IPS-18a (cell line): ENCODE measurements around the gene LDB2.

Experiments
- H3K27ac ChIP-seq: one replicate; pipeline ENCODE4 v1.5.1; 2013; ENCODE audit warnings: low read length
- H3K27me3 ChIP-seq: one replicate; pipeline ENCODE4 v1.6.1; 2013; ENCODE audit warnings: mild to moderate bottlenecking, low read length; ENCODE audit not compliant: control insufficient read depth, insufficient read depth
- H3K36me3 ChIP-seq: one replicate; pipeline ENCODE4 v1.6.1; 2013; ENCODE audit warnings: low read depth, low read length; ENCODE audit not compliant: control insufficient read depth
- H3K4me1 ChIP-seq: one replicate; pipeline ENCODE4 v1.6.1; 2013; ENCODE audit warnings: low read depth, low read length; ENCODE audit not compliant: control insufficient read depth
- H3K4me3 ChIP-seq: one replicate; pipeline ENCODE4 v1.5.1; 2013; ENCODE audit warnings: low read length
- H3K9ac ChIP-seq: one replicate; pipeline ENCODE4 v1.6.1; 2013; ENCODE audit warnings: mild to moderate bottlenecking, low read length, moderate library complexity
- H3K9me3 ChIP-seq: one replicate; pipeline ENCODE4 v1.6.1; 2013; ENCODE audit warnings: low read depth, low read length; ENCODE audit not compliant: control insufficient read depth

LDB2 gene

GRCh38 chr4:16765546-16765945, 132.9 kb downstream of the LDB2 start:
- H3K36me3 ChIP-seq: no peaks in the 10 kb centered on the region
- no peaks in the 10 kb centered on the region for H3K9me3 ChIP-seq
- peaks cover 3% of the 10 kb centered on the region for H3K4me1 ChIP-seq
- no peaks in the 10 kb centered on the region for H3K27me3 ChIP-seq
- no peak overlapping the region for H3K27ac ChIP-seq
- H3K4me3 ChIP-seq: no peak overlapping the region
- H3K9ac ChIP-seq: no peak overlapping the region

- H3K4me1 ChIP-seq: peaks cover 3% of the 10 kb centered on the region
- H3K4me3 ChIP-seq: no peak overlapping the region
- H3K27ac ChIP-seq: no peak overlapping the region
- H3K36me3 ChIP-seq: no peaks in the 10 kb centered on the region
- H3K9me3 ChIP-seq: no peaks in the 10 kb centered on the region
- H3K9ac ChIP-seq: no peak overlapping the region
- no peaks in the 10 kb centered on the region for H3K27me3 ChIP-seq
These were observed 133.8 kb downstream of the LDB2 start for GRCh38 chr4:16764622-16765021.

GRCh38 chr4:16760617-16761363, 137.7 kb downstream of the LDB2 start:
- Histone ChIP-seq H3K4me3 (no peak overlapping the region), H3K27me3 (no peaks in the 10 kb centered on the region), H3K9ac (no peak overlapping the region), H3K4me1 (peaks cover 3% of the 10 kb centered on the region), H3K36me3 (peaks cover 2% of the 10 kb centered on the region), H3K9me3 (no peaks in the 10 kb centered on the region), H3K27ac (no peak overlapping the region)

DNA sequence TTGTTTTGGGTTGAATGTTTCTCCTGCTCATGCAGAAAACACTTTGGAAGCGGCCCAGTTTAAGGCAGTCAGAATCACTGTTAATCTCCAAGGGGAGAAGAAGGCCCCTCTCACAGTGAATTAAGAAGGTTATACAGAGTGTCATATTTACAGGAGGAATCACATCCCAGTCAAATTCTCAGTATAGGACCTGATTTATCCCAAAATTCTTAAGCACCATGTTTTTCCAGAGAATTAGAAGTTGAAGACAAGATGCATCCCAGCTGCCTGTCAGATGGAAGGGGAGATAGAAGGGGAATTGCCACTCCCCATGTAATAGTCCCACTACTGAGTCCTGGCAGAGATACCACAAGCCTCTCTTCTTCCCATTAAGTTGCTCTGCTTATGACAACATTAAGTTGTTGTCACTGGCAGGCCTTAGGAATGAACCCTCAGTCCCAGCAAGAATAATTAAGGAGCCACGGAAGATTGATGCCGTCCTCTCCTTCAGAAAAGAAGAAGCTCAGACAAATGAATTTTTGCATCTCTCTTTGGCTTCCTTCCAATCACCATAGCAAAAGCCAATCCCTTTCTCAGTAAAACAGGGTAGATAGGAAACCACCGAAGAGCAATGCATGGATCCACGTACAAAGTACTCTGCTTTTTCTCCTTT, 138.4 kb downstream of the LDB2 start:
- Histone ChIP-seq H3K36me3 (peaks cover 2% of the 10 kb centered on the region), H3K27me3 (no peaks in the 10 kb centered on the region)

DNA sequence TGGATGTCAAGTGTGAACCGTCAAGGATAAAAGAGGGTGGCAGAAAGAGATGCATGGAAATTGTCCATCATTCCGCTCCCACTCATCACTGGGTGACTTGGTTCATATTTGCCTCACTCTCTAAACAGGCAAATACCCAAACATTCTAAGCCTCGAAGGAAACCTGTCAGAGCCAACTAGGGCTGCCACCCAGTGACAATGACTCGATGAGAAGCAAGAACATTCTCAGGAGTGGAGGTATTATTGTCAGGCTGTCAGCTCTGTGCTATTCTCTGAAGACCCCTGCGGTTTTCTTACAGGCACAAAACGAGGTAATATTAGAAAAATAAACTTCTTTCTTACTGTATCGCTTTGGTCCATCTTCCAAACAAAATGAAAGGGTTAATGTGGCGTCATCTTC, 139.6 kb downstream of the LDB2 start:
- H3K36me3 ChIP-seq: peaks cover 2% of the 10 kb centered on the region
- H3K4me1 ChIP-seq: peaks cover 3% of the 10 kb centered on the region
- no peak overlapping the region for H3K9ac ChIP-seq
- no peak overlapping the region for H3K27ac ChIP-seq
- H3K9me3 ChIP-seq: no peaks in the 10 kb centered on the region
- H3K4me3 ChIP-seq: no peak overlapping the region
- no peaks in the 10 kb centered on the region for H3K27me3 ChIP-seq

More for the DNA sequence above, 138.4 kb downstream of the LDB2 start:
- H3K27ac ChIP-seq: no peak overlapping the region
- peaks cover 3% of the 10 kb centered on the region for H3K4me1 ChIP-seq
- H3K9ac ChIP-seq: no peak overlapping the region
- no peaks in the 10 kb centered on the region for H3K9me3 ChIP-seq
- H3K4me3 ChIP-seq: no peak overlapping the region

- Histone ChIP-seq H3K27ac (no peak overlapping the region), H3K9ac (no peak overlapping the region), H3K4me1 (peaks cover 6% of the 10 kb centered on the region), H3K27me3 (no peaks in the 10 kb centered on the region), H3K9me3 (no peaks in the 10 kb centered on the region), H3K36me3 (peaks cover 2% of the 10 kb centered on the region), H3K4me3 (no peak overlapping the region)
These were observed 140.2 kb downstream of the LDB2 start for GRCh38 chr4:16758255-16758654.

- no peak overlapping the region for H3K9ac ChIP-seq
- H3K4me1 ChIP-seq: peaks cover 6% of the 10 kb centered on the region
- no peak overlapping the region for H3K27ac ChIP-seq
- no peak overlapping the region for H3K4me3 ChIP-seq
- no peaks in the 10 kb centered on the region for H3K27me3 ChIP-seq
- peaks cover 2% of the 10 kb centered on the region for H3K36me3 ChIP-seq
- no peaks in the 10 kb centered on the region for H3K9me3 ChIP-seq
These were observed 141.3 kb downstream of the LDB2 start for GRCh38 chr4:16757080-16757521.

DNA sequence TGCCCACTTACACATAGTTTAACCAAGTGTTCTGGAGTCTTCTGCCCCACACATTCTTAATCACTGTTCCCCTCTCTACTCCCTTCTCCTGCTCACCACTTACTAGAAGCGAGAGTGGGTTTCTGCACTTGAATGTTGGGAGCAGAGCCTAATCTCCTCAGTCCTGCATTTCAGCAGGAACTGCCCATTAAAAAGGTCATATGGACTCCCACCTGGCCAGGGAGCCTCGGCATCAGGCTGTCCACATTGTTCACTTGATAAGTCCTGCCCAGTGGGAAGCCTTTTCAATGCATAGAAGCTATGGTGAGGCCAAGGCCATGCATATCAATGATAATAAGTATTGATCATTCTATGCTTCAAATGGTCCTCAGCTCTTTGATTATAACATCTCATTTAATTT, 144.3 kb downstream of the LDB2 start:
- H3K27me3 ChIP-seq: no peaks in the 10 kb centered on the region
- no peak overlapping the region for H3K4me3 ChIP-seq
- H3K9ac ChIP-seq: no peak overlapping the region
- no peaks in the 10 kb centered on the region for H3K9me3 ChIP-seq
- peaks cover 2% of the 10 kb centered on the region for H3K36me3 ChIP-seq
- H3K27ac ChIP-seq: no peak overlapping the region
- H3K4me1 ChIP-seq: peaks cover 6% of the 10 kb centered on the region

- Histone ChIP-seq H3K4me1 (peaks cover 6% of the 10 kb centered on the region), H3K27me3 (no peaks in the 10 kb centered on the region), H3K36me3 (no peaks in the 10 kb centered on the region), H3K27ac (no peak overlapping the region), H3K4me3 (no peak overlapping the region), H3K9ac (no peak overlapping the region), H3K9me3 (no peaks in the 10 kb centered on the region)
These were observed 146.3 kb downstream of the LDB2 start for GRCh38 chr4:16752150-16752549.

DNA sequence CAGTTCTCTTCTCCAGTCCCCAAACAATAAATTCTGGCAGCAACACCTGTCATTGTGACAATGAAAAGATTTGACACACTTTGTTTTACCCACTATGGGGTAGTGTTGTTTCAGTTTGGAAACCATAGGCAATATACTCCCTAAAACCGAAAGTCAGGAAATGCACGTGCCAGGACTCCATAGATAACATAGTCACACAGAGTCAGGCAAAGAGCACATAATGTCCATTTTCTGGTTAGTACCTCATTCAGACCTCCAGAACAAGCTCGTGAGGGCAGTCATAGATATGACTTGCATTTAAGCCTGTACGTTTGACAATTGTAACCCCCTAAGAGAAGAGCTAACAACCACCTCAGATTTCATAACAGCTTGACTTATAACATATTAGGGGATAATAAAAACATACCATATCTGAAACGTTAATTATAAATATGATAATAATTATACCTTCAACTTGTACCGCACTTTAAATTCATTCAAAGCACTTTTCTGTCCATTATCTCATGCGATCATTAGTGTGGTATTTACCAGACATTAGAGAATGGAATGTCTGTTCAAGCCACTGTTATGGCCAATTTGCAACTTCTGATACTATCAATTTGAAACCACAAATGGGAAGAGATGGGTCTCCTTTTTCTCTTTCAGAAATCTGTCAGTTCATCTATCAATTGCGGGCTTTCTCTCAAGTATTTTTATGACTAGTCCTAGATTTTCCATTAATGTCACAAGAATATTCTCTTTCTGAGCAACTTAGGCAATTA, 147.4 kb downstream of the LDB2 start:
- peaks cover 6% of the 10 kb centered on the region for H3K4me1 ChIP-seq
- no peak overlapping the region for H3K27ac ChIP-seq

DNA sequence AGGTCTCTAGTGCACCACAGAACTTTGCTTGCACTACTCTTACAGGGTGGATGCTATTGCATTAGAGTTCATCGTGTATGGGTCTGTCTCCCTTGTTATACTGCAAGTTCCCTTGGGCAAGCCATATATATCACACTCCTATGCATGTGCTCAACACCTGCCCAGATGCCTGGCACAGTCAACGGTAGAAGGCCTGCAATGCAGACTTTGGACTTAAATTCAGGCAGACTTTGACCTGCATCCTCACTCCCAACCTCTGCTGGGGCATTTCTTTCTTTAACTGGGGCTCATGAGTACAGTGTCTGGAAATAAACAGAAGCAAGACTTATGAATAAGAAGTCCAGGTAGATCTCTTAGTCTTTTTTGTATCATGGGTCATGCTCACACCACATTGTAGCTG, 148.2 kb downstream of the LDB2 start:
- no peak overlapping the region for H3K27ac ChIP-seq
- H3K9ac ChIP-seq: no peak overlapping the region
- no peaks in the 10 kb centered on the region for H3K27me3 ChIP-seq
- no peak overlapping the region for H3K4me3 ChIP-seq
- H3K9me3 ChIP-seq: no peaks in the 10 kb centered on the region
- H3K4me1 ChIP-seq: peaks cover 6% of the 10 kb centered on the region
- H3K36me3 ChIP-seq: no peaks in the 10 kb centered on the region

More for the DNA sequence above, 147.4 kb downstream of the LDB2 start:
- Histone ChIP-seq H3K9ac (no peak overlapping the region), H3K9me3 (no peaks in the 10 kb centered on the region), H3K4me3 (no peak overlapping the region), H3K27me3 (no peaks in the 10 kb centered on the region), H3K36me3 (no peaks in the 10 kb centered on the region)
